GM12873 (cell line): Measurements from ENCODE around the gene BCL2.

Experiments used
- CTCF ChIP-seq: IDR thresholded peaks from 2 replicates; pipeline ENCODE4 v1.5.1; 2012; ENCODE audit warnings: low read depth, mild to moderate bottlenecking, moderate library complexity, low read length, control low read depth; ENCODE audit not compliant: insufficient read depth; ENCODE audit errors: missing control alignments

BCL2 gene

GRCh38 chr18:63290166-63290820, 29.3 kb downstream of the BCL2 start:
- no peak for TF ChIP-seq CTCF

- no peak for TF ChIP-seq CTCF
Measured at GRCh38 chr18:63288311-63288710, 31.3 kb downstream of the BCL2 start.

- no peak for TF ChIP-seq CTCF
Measured at GRCh38 chr18:63287691-63288220, 31.8 kb downstream of the BCL2 start.

- no peak for TF ChIP-seq CTCF
Measured at GRCh38 chr18:63286926-63287325, 32.6 kb downstream of the BCL2 start.

- TF ChIP-seq CTCF: no peak
Measured at GRCh38 chr18:63284827-63285733, 34.5 kb downstream of the BCL2 start.

GRCh38 chr18:63284173-63284799, 35.3 kb downstream of the BCL2 start:
- no peak for TF ChIP-seq CTCF
